HG02588 (cell line): ENCODE measurements around the gene MYRIP.
"Not testable (repeated sequence)": the region's sequence is repeated elsewhere in the genome, so short reads cannot be mapped to it uniquely, and the experiment has no call there.

Experiments
- ATAC-seq: cut with Tn5 transposase; IDR thresholded peaks from one replicate; pipeline ENCODE4 v1.9.1; 2021; ENCODE audit warnings: mild to moderate bottlenecking, moderate library complexity; ENCODE audit not compliant: unreplicated experiment

Gene MYRIP

GRCh38 chr3:40118091-40118490, 308.7 kb downstream of the MYRIP start:
- ATAC-seq, result no peak

- no peak for ATAC-seq
Measured at GRCh38 chr3:40120067-40120692, 310.8 kb downstream of the MYRIP start.

GRCh38 chr3:40120806-40121205, 311.4 kb downstream of the MYRIP start:
- ATAC-seq, result no peak

- ATAC-seq, result no peak
Measured at GRCh38 chr3:40124918-40125317, 315.5 kb downstream of the MYRIP start.

- no peak for ATAC-seq
Measured at GRCh38 chr3:40128166-40128565, 318.8 kb downstream of the MYRIP start.

- no peak for ATAC-seq
Measured at GRCh38 chr3:40129510-40129909, 320.1 kb downstream of the MYRIP start.

GRCh38 chr3:40129981-40130380, 320.6 kb downstream of the MYRIP start:
- ATAC-seq, result no peak

- ATAC-seq, result no peak
Measured at GRCh38 chr3:40130721-40131120, 321.3 kb downstream of the MYRIP start.

GRCh38 chr3:40133886-40134575, 324.6 kb downstream of the MYRIP start:
- not testable (repeated sequence) for ATAC-seq

GRCh38 chr3:40137591-40138295, 328.3 kb downstream of the MYRIP start:
- no peak for ATAC-seq

GRCh38 chr3:40143283-40144090, 334.1 kb downstream of the MYRIP start:
- no peak for ATAC-seq

- no peak for ATAC-seq
Measured at GRCh38 chr3:40148827-40149226, 339.4 kb downstream of the MYRIP start.

GRCh38 chr3:40152482-40153133, 343.2 kb downstream of the MYRIP start:
- ATAC-seq, result no peak

- no peak for ATAC-seq
Measured at GRCh38 chr3:40160933-40161332, 351.5 kb downstream of the MYRIP start.

- ATAC-seq, result no peak
Measured at GRCh38 chr3:40162616-40163015, 353.2 kb downstream of the MYRIP start.

- no peak for ATAC-seq
Measured at GRCh38 chr3:40166997-40167396, 357.6 kb downstream of the MYRIP start.

GRCh38 chr3:40167958-40168357, 358.5 kb downstream of the MYRIP start:
- no peak for ATAC-seq

GRCh38 chr3:40169983-40170382, 360.6 kb downstream of the MYRIP start:
- peak; percentile 32 for ATAC-seq

GRCh38 chr3:40170395-40170794, 361.0 kb downstream of the MYRIP start:
- peak; percentile 90 for ATAC-seq

GRCh38 chr3:40172560-40172959, 363.2 kb downstream of the MYRIP start:
- ATAC-seq, result no peak

GRCh38 chr3:40173227-40173721, 363.9 kb downstream of the MYRIP start:
- no peak for ATAC-seq
